ENCODE data around the gene FAM117A. TPM values are rescaled to one million over a fixed set of nuclear protein-coding genes. Genes with fewer than 3 reads are reported as not detected.

FAM117A gene
- total and polyA plus RNA-seq, 3 experiments from 2014 or later: 21.8 to 85.0 (median 24.8) TPM

- Mint-ChIP-seq H3K27me3 (no peaks in the 10 kb centered on the region), H3K9me3 (no peaks in the 10 kb centered on the region), H3K27ac (peak overlapping the region; percentile 79 to 96 (median 90)), H3K4me3 (peak overlapping the region in 6 of 7 donors; percentile 15 to 79 (median 50)), H3K4me1 (peaks cover 34 to 44% (median 34%) of the 10 kb centered on the region in 3 donors), H3K36me3 (peaks cover 3 to 8% (median 7%) of the 10 kb centered on the region in 3 donors)
- Histone ChIP-seq H3K9me3 (ENCODE audit: low read length) (no peaks in the 10 kb centered on the region), H3K4me3 (ENCODE audit: low read length) (no peak overlapping the region), H3K27ac (ENCODE audit: low read depth, low read length) (no peak overlapping the region), H3K27me3 (ENCODE audit: insufficient read depth, low read length, poor library complexity, severe bottlenecking) (no peaks in the 10 kb centered on the region), H3K36me3 (ENCODE audit: insufficient read depth, low read length) (no peaks in the 10 kb centered on the region), H3K4me1 (ENCODE audit: insufficient read depth, low read length) (peaks cover 24% of the 10 kb centered on the region)
- CTCF ChIA-PET: interaction anchor here (1.0 to 13.0 kb wide), 17 partner anchors 8 to 165 kb away, joined by 3 to 169 read pairs (median 5); partner anchors contain the start of genes NXPH3 and SLC35B1
- POLR2A ChIA-PET: interaction anchor here (1.9 kb wide), 1 partner anchor 125 kb away, joined by 5 read pairs; no protein-coding TSS in a partner anchor
- DNase-seq: peak; percentile 50 to 78 (median 65)
Observed at GRCh38 chr17:49694847-49695697, 68.9 kb downstream of the FAM117A start.

GRCh38 chr17:49692751-49693150, 71.2 kb downstream of the FAM117A start:
- no peak for DNase-seq

GRCh38 chr17:49691677-49692191, 72.2 kb downstream of the FAM117A start:
- Mint-ChIP-seq H3K27me3 (no peaks in the 10 kb centered on the region), H3K27ac (peak overlapping the region in 2 of 8 donors; percentile 40 to 60), H3K4me1 (peaks cover 50 to 63% (median 53%) of the 10 kb centered on the region in 3 donors), H3K9me3 (no peaks in the 10 kb centered on the region), H3K36me3 (peaks cover 2 to 4% (median 3%) of the 10 kb centered on the region in 3 donors), H3K4me3 (no peak overlapping the region)
- Histone ChIP-seq H3K4me1 (ENCODE audit: insufficient read depth, low read length) (peaks cover 51% of the 10 kb centered on the region), H3K36me3 (ENCODE audit: insufficient read depth, low read length) (no peaks in the 10 kb centered on the region), H3K9me3 (ENCODE audit: low read length) (no peaks in the 10 kb centered on the region), H3K27ac (ENCODE audit: low read depth, low read length) (no peak overlapping the region), H3K4me3 (ENCODE audit: low read length) (no peak overlapping the region), H3K27me3 (ENCODE audit: insufficient read depth, low read length, poor library complexity, severe bottlenecking) (no peaks in the 10 kb centered on the region)
- ChIA-PET POLR2A (interaction anchor here (0.6 kb wide), 1 partner anchor 8 kb away, joined by 4 read pairs; no protein-coding TSS in a partner anchor), CTCF (interaction anchor here (1.7 to 13.0 kb wide), 2 partner anchors 10 to 121 kb away, joined by 4 to 169 read pairs; no protein-coding TSS in a partner anchor)
- no peak for DNase-seq

More at GRCh38 chr17:49692751-49693150, 71.2 kb downstream of the FAM117A start:
- Histone ChIP-seq H3K9me3 (ENCODE audit: low read length) (no peaks in the 10 kb centered on the region), H3K36me3 (ENCODE audit: insufficient read depth, low read length) (no peaks in the 10 kb centered on the region), H3K4me1 (ENCODE audit: insufficient read depth, low read length) (peaks cover 42% of the 10 kb centered on the region), H3K27me3 (ENCODE audit: insufficient read depth, low read length, poor library complexity, severe bottlenecking) (no peaks in the 10 kb centered on the region), H3K4me3 (ENCODE audit: low read length) (no peak overlapping the region), H3K27ac (ENCODE audit: low read depth, low read length) (no peak overlapping the region)
- Mint-ChIP-seq H3K4me1 (peaks cover 42 to 56% (median 46%) of the 10 kb centered on the region in 3 donors), H3K9me3 (no peaks in the 10 kb centered on the region), H3K27ac (peak overlapping the region in 2 of 8 donors; percentile 54 to 56), H3K4me3 (no peak overlapping the region), H3K36me3 (peaks cover 2 to 4% (median 3%) of the 10 kb centered on the region in 3 donors), H3K27me3 (no peaks in the 10 kb centered on the region)
- ChIA-PET CTCF (interaction anchor here (13.0 kb wide), 1 partner anchor 122 kb away, joined by 169 read pairs; no protein-coding TSS in a partner anchor), POLR2A (interaction anchor here (0.6 kb wide), 1 partner anchor 12 kb away, joined by 5 read pairs; no protein-coding TSS in a partner anchor)

- Histone ChIP-seq H3K4me3 (ENCODE audit: low read length) (no peak overlapping the region), H3K4me1 (ENCODE audit: insufficient read depth, low read length) (peaks cover 48% of the 10 kb centered on the region), H3K36me3 (ENCODE audit: insufficient read depth, low read length) (no peaks in the 10 kb centered on the region), H3K27ac (ENCODE audit: low read depth, low read length) (no peak overlapping the region), H3K9me3 (ENCODE audit: low read length) (no peaks in the 10 kb centered on the region), H3K27me3 (ENCODE audit: insufficient read depth, low read length, poor library complexity, severe bottlenecking) (no peaks in the 10 kb centered on the region)
- POLR2A ChIA-PET: no interaction called here
- Mint-ChIP-seq H3K36me3 (peaks cover 2 to 4% (median 3%) of the 10 kb centered on the region in 3 donors), H3K27ac (peak overlapping the region in 1 of 8 donors; percentile 60), H3K4me3 (peak overlapping the region in 1 of 7 donors; percentile 24), H3K27me3 (no peaks in the 10 kb centered on the region), H3K4me1 (peaks cover 47 to 60% (median 50%) of the 10 kb centered on the region in 3 donors), H3K9me3 (no peaks in the 10 kb centered on the region)
- no peak for DNase-seq
- CTCF ChIA-PET: interaction anchor here (1.4 to 13.0 kb wide), 3 partner anchors 10 to 135 kb away, joined by 4 to 169 read pairs (median 4); no protein-coding TSS in a partner anchor
Observed at GRCh38 chr17:49691086-49691676, 72.8 kb downstream of the FAM117A start.

GRCh38 chr17:49690256-49690655, 73.7 kb downstream of the FAM117A start:
- peaks cover 38 to 50% (median 40%) of the 10 kb centered on the region in 3 donors for H3K4me1 Mint-ChIP-seq
- H3K4me1 ChIP-seq (ENCODE audit: insufficient read depth, low read length): peaks cover 39% of the 10 kb centered on the region
- H3K27ac Mint-ChIP-seq: peak overlapping the region in 2 of 8 donors; percentile 19 to 42
- H3K36me3 Mint-ChIP-seq: peaks cover 2 to 4% (median 3%) of the 10 kb centered on the region in 3 donors
- H3K36me3 ChIP-seq (ENCODE audit: insufficient read depth, low read length): no peaks in the 10 kb centered on the region
- H3K9me3 ChIP-seq (ENCODE audit: low read length): no peaks in the 10 kb centered on the region
- POLR2A ChIA-PET: no interaction called here
- CTCF ChIA-PET: interaction anchor here (1.4 to 13.0 kb wide), 3 partner anchors 9 to 134 kb away, joined by 4 to 169 read pairs (median 4); no protein-coding TSS in a partner anchor
- no peaks in the 10 kb centered on the region for H3K9me3 Mint-ChIP-seq
- DNase-seq: no peak
- H3K4me3 ChIP-seq (ENCODE audit: low read length): no peak overlapping the region
- H3K27me3 Mint-ChIP-seq: no peaks in the 10 kb centered on the region
- H3K27me3 ChIP-seq (ENCODE audit: insufficient read depth, low read length, poor library complexity, severe bottlenecking): no peaks in the 10 kb centered on the region
- no peak overlapping the region for H3K27ac ChIP-seq (ENCODE audit: low read depth, low read length)
- H3K4me3 Mint-ChIP-seq: peak overlapping the region in 3 of 7 donors; percentile 24 to 50 (median 47)

GRCh38 chr17:49688848-49689247, 75.1 kb downstream of the FAM117A start:
- Histone ChIP-seq H3K27ac (ENCODE audit: low read depth, low read length) (no peak overlapping the region), H3K9me3 (ENCODE audit: low read length) (no peaks in the 10 kb centered on the region), H3K27me3 (ENCODE audit: insufficient read depth, low read length, poor library complexity, severe bottlenecking) (no peaks in the 10 kb centered on the region), H3K4me1 (ENCODE audit: insufficient read depth, low read length) (peaks cover 34% of the 10 kb centered on the region), H3K36me3 (ENCODE audit: insufficient read depth, low read length) (no peaks in the 10 kb centered on the region), H3K4me3 (ENCODE audit: low read length) (peak overlapping the region; percentile 26)
- H3K4me1 Mint-ChIP-seq: peaks cover 33 to 45% (median 36%) of the 10 kb centered on the region in 3 donors
- peaks cover 2 to 4% (median 3%) of the 10 kb centered on the region in 3 donors for H3K36me3 Mint-ChIP-seq
- H3K27me3 Mint-ChIP-seq: no peaks in the 10 kb centered on the region
- no peaks in the 10 kb centered on the region for H3K9me3 Mint-ChIP-seq
- H3K4me3 Mint-ChIP-seq: peak overlapping the region; percentile 2 to 90 (median 74)
- ChIA-PET POLR2A (no interaction called here), CTCF (interaction anchor here (0.9 to 13.0 kb wide), 5 partner anchors 9 to 132 kb away, joined by 3 to 169 read pairs (median 3); no protein-coding TSS in a partner anchor)
- no peak for DNase-seq
- H3K27ac Mint-ChIP-seq: peak overlapping the region in 7 of 8 donors; percentile 11 to 88 (median 78)

- ChIA-PET POLR2A (interaction anchor here (0.6 to 1.2 kb wide), 2 partner anchors 11 to 64 kb away, joined by 3 to 8 read pairs; no protein-coding TSS in a partner anchor), CTCF (interaction anchor here (0.9 to 13.0 kb wide), 8 partner anchors 8 to 131 kb away, joined by 3 to 169 read pairs (median 3); partner anchors contain the start of gene NXPH3)
- Histone ChIP-seq H3K27me3 (ENCODE audit: insufficient read depth, low read length, poor library complexity, severe bottlenecking) (no peaks in the 10 kb centered on the region), H3K36me3 (ENCODE audit: insufficient read depth, low read length) (no peaks in the 10 kb centered on the region), H3K27ac (ENCODE audit: low read depth, low read length) (no peak overlapping the region), H3K4me3 (ENCODE audit: low read length) (peak overlapping the region; percentile 77), H3K4me1 (ENCODE audit: insufficient read depth, low read length) (peaks cover 34% of the 10 kb centered on the region), H3K9me3 (ENCODE audit: low read length) (no peaks in the 10 kb centered on the region)
- peak overlapping the region; percentile 50 to 96 (median 92) for H3K27ac Mint-ChIP-seq
- H3K4me1 Mint-ChIP-seq: peaks cover 33 to 45% (median 35%) of the 10 kb centered on the region in 3 donors
- H3K36me3 Mint-ChIP-seq: peaks cover 2 to 4% (median 3%) of the 10 kb centered on the region in 3 donors
- H3K9me3 Mint-ChIP-seq: no peaks in the 10 kb centered on the region
- peak overlapping the region; percentile 64 to 90 (median 85) for H3K4me3 Mint-ChIP-seq
- H3K27me3 Mint-ChIP-seq: no peaks in the 10 kb centered on the region
- peak in 2 of 5 donors; percentile 36 to 59 for DNase-seq
Observed at GRCh38 chr17:49687878-49688491, 75.9 kb downstream of the FAM117A start.

All from CD8-positive, alpha-beta memory T cell (primary cell).